GM12874 (cell line): ENCODE data around the gene LSR.
A peak's percentile ranks its signal among the peaks of the same experiment; 100 is the strongest.

Experiments used
- CTCF ChIP-seq: IDR thresholded peaks from 2 replicates; pipeline ENCODE4 v1.5.1; 2011; ENCODE audit warnings: low read depth, mild to moderate bottlenecking, control low read depth, low read length, moderate library complexity; ENCODE audit not compliant: insufficient read depth

LSR gene

DNA sequence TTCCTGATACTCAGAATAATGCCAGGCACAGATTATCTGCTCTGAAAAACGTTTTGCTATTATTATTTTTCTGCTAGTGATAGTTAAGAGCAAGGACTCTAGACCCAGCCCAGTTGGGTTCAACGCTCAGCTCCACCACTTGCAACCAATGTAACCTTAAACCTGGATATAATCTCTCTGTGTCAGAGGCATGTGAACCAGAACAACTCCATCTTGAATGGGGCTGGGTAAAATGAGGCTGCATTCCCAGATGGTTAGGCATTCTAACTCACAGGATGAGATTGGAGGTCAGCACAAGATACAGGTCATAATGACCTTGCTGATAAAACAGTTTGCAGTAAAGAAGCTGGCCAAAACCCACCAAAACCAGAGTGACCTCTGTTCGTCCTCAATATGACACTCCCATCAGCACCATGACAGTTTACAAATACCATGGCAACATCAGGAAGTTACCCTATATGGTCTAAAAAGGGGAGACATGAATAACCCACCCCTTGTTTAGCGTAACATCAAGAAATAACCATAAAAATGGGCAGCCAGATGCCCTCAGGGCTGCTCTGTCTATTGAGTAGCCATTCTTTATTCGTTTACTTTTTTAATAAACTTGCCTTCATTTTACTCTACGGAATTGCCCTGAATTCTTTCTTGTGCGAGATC, 33.9 kb upstream of the LSR start:
- TF ChIP-seq CTCF = no peak

- TF ChIP-seq CTCF = no peak
These were observed 32.6 kb upstream of the LSR start for GRCh38 chr19:35216016-35216832.

DNA sequence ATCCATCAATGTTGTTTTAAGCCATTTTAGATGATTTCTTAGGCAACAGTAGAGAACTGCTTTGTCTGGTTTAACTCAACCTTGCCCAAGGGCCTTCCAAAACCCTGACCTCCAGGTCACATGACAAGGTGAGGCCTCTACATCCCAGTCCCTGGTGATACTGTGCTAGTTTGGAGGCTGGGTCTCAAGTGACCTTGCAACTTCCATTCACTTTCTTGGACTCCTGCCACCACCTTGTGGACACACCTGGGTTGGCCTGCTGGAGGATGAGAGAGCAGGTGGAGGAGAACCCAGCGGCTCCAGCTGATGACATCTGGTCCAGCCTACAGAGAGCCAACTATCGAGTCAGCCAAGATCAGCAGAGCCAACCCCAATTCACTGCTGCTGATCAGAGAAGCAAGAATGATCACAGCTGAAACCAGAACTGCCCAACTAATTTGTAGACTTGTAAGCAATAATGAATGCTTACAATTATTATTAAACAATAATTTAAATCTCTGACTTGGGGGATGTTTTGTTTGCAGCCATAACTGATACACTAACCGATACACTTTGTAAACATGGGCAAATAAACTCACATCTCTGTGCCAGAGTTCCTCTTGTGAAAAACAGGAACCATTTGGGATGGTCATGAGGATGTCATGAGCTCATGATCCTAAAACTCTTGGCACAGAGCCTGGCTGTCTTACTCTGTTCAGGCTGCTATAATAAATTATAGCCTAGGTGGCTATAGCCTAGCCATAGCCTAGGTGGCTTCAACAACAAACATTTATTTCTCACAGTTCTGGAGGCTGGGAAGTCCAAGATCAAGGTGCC, 31.8 kb upstream of the LSR start:
- TF ChIP-seq CTCF = peak; percentile 33; the same call in 1 of the 2 replicates

DNA sequence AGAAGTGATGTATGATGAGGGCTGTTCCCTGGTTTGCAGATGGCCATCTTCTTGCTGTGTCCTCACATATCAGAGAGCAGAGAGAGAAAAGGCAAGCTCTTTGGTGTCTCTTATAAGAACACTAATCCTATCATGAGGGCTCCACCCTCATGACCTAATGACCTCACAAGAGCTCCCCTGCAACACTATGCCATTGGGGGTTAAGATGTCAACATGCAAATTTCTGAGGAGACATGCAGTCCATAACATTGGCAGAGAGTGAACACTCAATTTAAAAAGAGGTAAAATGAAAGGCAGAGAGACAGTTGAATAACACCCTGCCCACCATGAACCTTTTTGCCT, 31.2 kb upstream of the LSR start:
- TF ChIP-seq CTCF = no peak

GRCh38 chr19:35219008-35219407, 29.8 kb upstream of the LSR start:
- TF ChIP-seq CTCF = no peak

- TF ChIP-seq CTCF = no peak
These were observed 28.4 kb upstream of the LSR start for GRCh38 chr19:35220315-35220921.
